NB4 (cell line): ENCODE results near the gene CCDC152.

Source experiments
- CTCF ChIP-seq: IDR thresholded peaks from one replicate; pipeline ENCODE4 v1.5.1; 2012; ENCODE audit warnings: low read depth, low read length
- MYC ChIP-seq: IDR thresholded peaks from 2 replicates; pipeline ENCODE4 v1.6.1; 2011; ENCODE audit warnings: low read depth, low read length

- TF ChIP-seq CTCF (no peak), MYC (no peak)
Observed at GRCh38 chr5:42719034-42719433, 37.6 kb upstream of the CCDC152 start.
